ENCODE measurements around the gene SLAMF7. TPM values are rescaled to one million over a fixed set of nuclear protein-coding genes. Genes with fewer than 3 reads are reported as not detected.

The SLAMF7 gene
- total and polyA plus RNA-seq, 2 of the 8 experiments (the other 6 are each of a cell fraction or from before 2014, with no cell fraction given): not detected

DNA sequence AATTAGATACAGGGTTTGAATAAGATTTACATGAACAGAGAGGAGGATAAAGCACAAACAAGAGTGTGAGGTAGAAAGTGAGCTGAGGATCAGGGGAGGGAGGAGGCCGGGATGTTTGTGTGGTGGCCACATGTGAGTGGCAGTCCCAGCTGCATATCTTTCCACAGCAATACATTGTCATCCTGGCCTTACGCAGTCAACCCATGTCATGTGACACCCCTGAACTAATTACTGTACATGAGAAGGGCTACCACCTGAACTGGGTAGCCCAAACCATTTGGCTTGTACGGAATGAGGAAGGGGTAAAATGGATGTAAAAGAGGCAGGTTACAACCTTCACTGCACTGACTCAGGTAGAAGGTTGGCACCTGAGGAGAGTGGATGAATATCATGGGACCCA lies 4.2 kb downstream of the SLAMF7 start:
- Histone ChIP-seq H3K23ac (ENCODE audit: insufficient read length) (no peak overlapping the region), H3K4ac (replicated peaks; ENCODE audit: insufficient read length, low read depth, low read length) (no peak overlapping the region), H3K4me1 (replicated peaks in 1 of 4; ENCODE audit: control insufficient read depth in 3 of 4, insufficient read depth in 4 of 4, low read length in 3 of 4) (peaks cover 0 to 5% (median 0%) of the 10 kb centered on the region in 4 experiments; a peak in 2 of 7 replicates), H3K9me3 (ENCODE audit: insufficient read depth in 2 of 2, low read depth in 1 of 2, low read length in 1 of 2) (no peaks in the 10 kb centered on the region), H4K20me1 (replicated peaks in 1 of 2; ENCODE audit: control insufficient read depth in 1 of 2, insufficient read depth in 2 of 2, low read length in 2 of 2) (no peaks in the 10 kb centered on the region), H3K4me2 (ENCODE audit: insufficient read depth in 1 of 2, low read depth in 2 of 2, low read length in 2 of 2) (no peak overlapping the region), H3K4me3 (ENCODE audit: extremely low read depth in 1 of 4, insufficient read depth in 2 of 4, low read depth in 3 of 4, low read length in 4 of 4) (no peak overlapping the region), H3K27me3 (replicated peaks in 1 of 4; ENCODE audit: control insufficient read depth in 3 of 4, extremely low read depth in 1 of 4, insufficient read depth in 3 of 4, low read length in 3 of 4) (no peaks in the 10 kb centered on the region), H3K27ac (ENCODE audit: low read depth, low read length) (no peak overlapping the region), H3K9ac (replicated peaks in 1 of 4; ENCODE audit: extremely low read depth in 1 of 4, low read depth in 3 of 4, low read length in 3 of 4) (no peak overlapping the region), H3K23me2 (ENCODE audit: low read depth, low read length) (no peaks in the 10 kb centered on the region), H2AFZ (ENCODE audit: low read length) (no peak overlapping the region), H2BK20ac (ENCODE audit: low read length) (no peak overlapping the region), H3K56ac (replicated peaks; ENCODE audit: insufficient read length, low read depth, low read length) (no peak overlapping the region), H2AK5ac (ENCODE audit: low read depth, low read length) (no peak overlapping the region), H4K5ac (ENCODE audit: insufficient read length, low read depth, low read length) (no peak overlapping the region), H3K79me1 (ENCODE audit: low read depth, low read length) (no peaks in the 10 kb centered on the region), H3K79me2 (ENCODE audit: control insufficient read depth in 1 of 2, insufficient read depth in 2 of 2, low read length in 2 of 2) (no peaks in the 10 kb centered on the region), H2BK15ac (ENCODE audit: low read length) (no peak overlapping the region), H2BK5ac (ENCODE audit: low read depth, low read length) (no peak overlapping the region), H2BK120ac (replicated peaks; ENCODE audit: low read depth, low read length) (no peak overlapping the region), H3K18ac (ENCODE audit: extremely low read depth, low read length) (no peak overlapping the region), H3K14ac (ENCODE audit: insufficient read length) (no peak overlapping the region), H3K36me3 (ENCODE audit: control insufficient read depth in 2 of 4, insufficient read depth in 4 of 4, low read length in 3 of 4) (no peaks in the 10 kb centered on the region), H4K91ac (replicated peaks; ENCODE audit: insufficient read length, low read length) (no peak overlapping the region), H4K8ac (ENCODE audit: extremely low read depth, insufficient read depth, low read length) (no peak overlapping the region), H2BK12ac (ENCODE audit: low read depth, low read length) (no peak overlapping the region)
- ChIA-PET CTCF (ENCODE audit: partially characterized antibody) (interaction anchor here (0.8 to 6.5 kb wide), 4 partner anchors 24 to 88 kb away, joined by 3 to 63 read pairs (median 6); no protein-coding TSS in a partner anchor), POLR2A (ENCODE audit: partially characterized antibody) (interaction anchor here (0.9 kb wide), 1 partner anchor 69 kb away, joined by 3 read pairs; no protein-coding TSS in a partner anchor)
- 86% methylated on average over 3 of the region's 3 CpGs; no CpG with 5 or more reads in 1 of the 2 experiments for WGBS, 2 experiments (ENCODE audit: extremely low coverage in 1 of 2, insufficient coverage in 1 of 2, insufficient read length in 1 of 2, insufficient replicate concordance in 2 of 2, low coverage in 1 of 2, low lambda C conversion rate in 2 of 2, missing lambda C conversion rate in 1 of 2)
- FAIRE-seq: no peak
- no peak for DNase-seq (ENCODE audit: low read depth in 1 of 2, low spot score in 2 of 2)
- no peak for TF ChIP-seq CTCF (IDR thresholded peaks at IDR 0.05; ENCODE audit: control extremely low read depth in 1 of 3, insufficient read depth in 1 of 3, low read depth in 1 of 3, low read length in 3 of 3)

All from H1 (cell line).